NCI-H2196 treated with DMSO at 0.1 percent for 48 hours (cell line): ENCODE results near the gene C7orf57.
"Not testable (repeated sequence)": the region's sequence is repeated elsewhere in the genome, so short reads cannot be mapped to it uniquely, and the experiment has no call there.

Experiments
- DNase-seq: peaks from one replicate; lab custom pipeline; 2025; ENCODE audit not compliant: unreplicated experiment; lab: John Stamatoyannopoulos, UW

C7orf57 gene

DNA sequence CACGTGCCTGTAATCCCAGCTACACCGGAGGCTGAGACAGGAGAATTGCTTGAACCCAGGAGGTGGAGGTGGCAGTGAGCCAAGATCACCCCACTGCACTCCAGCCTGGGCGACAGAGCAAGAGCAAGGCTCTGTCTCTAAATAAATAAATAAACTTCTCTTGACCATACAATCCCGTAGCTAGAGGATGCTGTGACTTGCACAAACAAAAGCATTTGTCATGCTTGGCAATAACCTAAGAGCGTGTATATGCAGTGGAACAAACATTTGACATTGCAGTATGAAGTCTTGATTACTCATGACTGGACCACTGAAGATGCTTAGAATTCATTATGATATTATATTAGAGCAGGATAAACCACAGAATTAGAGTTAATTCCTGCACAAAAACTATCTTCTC, 1.4 kb upstream of the C7orf57 start:
- DNase-seq: no peak

DNA sequence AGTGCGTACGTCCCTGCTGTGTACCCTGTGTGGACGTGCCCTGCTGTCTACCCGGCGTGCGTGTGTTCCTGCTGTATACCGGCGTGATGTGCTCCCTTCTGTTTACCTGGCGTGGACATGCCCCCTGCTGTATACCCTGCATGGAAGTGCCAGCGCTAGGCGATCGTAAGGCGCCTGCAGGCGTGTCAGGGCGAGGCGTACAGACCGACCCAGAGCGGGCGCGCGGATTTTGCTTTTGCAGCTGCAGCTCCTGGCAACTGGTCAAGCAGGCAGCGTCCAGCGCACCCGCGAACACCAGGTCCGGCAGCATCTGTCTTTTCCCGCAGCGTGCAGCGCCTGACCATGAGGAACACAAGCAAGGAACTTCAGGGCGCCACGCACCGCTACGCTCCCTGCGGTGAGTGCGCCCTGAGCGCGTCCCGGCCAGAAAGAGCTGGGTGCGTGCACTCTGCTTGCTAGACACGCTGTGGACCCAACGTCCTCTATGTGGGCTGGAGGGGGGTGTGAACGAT, 680 bp downstream of the C7orf57 start:
- DNase-seq: peak; percentile 8

DNA sequence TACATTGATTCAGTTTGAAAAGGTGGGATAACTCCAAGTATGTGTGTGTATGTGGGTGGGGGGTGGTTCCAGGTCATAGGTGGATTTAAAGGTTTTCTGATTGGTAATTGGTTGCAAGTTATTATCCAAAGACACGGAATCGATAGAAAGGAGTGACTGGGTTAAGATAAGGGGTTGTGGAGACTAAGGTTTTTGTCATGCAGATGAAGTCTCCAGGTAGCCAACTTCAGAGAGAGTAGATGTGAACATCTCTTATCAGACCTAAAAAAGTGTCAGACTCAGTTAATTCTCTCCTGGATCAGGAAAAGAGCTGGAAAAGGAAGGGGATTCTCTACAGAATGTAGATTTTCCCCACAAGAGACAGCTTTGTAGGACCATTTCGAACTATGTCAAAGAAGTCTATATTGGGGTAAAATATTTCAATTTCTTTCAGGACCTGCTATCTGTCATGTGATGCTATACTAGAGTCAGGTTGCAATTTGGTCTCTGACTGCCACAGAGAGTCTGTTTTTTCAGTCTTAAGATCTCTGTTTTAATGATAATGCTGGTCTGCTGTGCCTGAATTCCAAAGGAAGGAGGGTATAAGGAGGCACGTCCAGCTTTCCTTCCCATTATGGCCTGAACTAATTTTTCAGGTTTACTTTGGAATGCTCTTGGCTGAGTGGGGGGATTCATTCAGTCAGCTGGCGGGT, 3.6 kb downstream of the C7orf57 start:
- no peak for DNase-seq

DNA sequence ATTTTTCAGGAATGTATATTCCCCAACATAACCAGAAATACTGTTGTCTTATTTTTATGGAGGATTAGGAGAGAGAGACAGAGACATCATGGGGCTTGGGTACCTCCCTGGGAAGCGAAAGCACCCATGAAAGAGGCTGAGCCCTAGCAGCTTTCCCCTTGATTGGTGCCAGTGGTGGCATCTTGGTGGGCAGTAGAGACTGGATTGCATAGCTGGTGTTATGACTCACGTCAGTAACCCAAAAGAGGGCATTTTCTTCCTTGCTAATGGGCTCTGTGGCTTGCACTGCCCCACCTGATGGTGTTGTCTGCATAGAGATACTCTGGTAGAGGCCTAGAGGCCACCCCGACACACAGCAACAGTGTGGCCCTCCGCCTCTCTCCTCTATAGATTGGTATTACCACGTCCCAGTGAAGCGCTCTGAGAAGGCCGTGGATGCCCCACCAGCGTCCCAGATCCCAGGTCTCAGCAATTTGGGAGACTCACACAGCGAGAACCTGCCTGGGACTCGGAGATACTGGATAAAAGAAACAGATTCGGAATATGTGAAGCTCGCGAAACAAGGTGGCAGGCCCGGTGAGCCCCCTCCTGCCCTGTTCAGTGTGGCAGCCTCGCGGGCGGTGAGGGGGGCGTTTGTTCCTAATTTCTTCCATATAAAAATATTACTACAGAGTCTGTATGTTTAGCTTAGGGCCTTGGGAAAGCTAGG, 5.8 kb downstream of the C7orf57 start:
- DNase-seq: no peak

DNA sequence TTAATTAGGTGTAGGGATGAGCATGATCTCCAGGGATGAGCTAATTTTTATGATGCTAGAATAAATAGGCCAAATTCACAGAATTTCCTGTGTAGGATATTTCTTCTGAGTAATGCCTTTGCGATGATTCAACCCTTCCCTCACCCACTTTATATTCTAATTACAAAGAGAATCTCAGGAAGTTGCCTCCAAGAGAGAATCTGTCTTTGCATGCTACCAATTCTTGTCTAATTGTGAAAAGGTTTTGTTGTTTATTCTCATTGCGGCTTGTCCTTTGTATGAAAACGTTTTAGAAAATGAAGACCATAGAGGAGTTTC, 6.3 kb downstream of the C7orf57 start:
- DNase-seq: no peak

DNA sequence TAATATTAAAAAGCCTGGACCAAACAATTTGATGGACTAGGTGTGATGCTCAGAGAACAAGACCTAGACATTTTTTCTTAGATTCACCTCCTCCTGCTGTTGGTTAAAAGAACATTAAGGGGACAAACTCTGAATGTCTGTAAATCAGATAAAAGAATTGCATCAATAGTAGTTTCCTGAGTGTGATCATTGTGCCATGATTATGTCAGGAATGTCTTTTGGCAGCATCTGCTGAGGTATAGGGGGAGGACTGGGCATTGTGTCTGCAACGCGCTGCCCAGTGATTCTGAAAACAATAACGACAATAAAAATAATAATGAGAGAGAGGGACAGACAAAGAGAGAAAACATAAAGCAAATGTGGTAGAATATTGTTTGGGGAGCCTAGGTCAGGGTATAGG, 6.9 kb downstream of the C7orf57 start:
- no peak for DNase-seq

DNA sequence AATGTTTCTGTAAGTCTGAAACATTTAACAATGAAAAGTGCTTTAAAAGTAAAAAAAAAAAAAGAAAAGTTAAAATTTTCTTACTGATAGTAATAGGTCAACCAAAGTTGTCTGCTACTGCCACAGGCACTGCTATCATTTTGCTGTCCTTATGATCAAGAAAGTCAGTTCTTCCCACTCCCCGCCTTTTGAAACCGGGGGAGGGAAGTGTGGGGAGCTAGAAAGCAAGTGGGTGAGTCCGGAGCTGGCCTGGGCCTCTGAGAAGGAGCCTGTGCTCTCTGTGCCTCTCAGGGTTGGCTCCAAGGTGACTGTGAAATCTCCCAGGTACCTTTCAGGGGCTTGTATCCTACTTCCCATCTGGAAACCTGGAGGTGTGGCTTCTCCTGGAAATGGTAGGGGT, 7.3 kb downstream of the C7orf57 start:
- DNase-seq: no peak

DNA sequence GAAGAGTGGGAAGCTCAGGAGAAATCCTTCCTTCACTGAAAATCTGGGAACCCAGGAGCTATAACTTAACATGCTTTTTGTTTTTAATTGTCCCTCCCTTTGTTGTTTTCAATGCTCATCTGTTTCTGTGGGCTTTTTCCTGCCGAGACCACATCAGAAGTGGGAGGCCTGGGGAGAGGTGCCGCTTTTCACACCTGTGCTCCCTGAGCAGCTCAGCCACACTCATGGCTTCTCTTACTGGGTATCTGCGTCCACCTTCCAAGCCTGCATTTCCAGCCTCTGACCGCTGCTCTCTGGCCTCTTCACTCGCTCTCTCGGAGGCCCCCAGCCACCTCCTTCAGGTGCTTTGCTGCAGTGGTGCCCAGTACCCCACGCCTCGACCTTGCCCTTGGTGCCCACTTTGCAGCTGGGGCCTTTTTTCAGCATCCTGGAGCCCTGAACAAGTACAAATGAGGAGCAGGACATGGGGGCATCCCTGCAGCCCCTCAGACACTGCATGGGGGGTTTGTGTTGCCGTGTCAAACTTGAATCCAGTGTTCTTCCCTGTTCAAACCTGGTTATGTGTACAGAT, 9.9 kb downstream of the C7orf57 start:
- DNase-seq: no peak

DNA sequence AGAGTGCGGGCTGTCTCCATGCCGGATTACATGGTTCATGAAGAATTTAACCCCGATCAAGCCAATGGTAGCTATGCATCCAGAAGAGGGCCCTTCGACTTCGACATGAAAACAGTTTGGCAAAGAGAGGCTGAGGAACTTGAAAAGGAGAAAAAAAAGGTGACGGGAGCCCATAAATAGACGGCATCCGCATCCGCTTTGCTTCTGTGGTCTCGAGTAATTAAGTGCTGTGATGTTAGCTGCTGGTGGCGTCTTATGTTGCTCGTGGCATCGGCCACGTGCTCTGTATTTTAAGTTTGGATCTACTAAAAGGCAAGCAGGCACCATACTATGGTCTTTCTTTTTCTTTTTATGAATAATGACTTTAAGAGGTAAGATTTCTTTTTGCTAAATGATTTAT, 11.1 kb downstream of the C7orf57 start:
- no peak for DNase-seq

DNA sequence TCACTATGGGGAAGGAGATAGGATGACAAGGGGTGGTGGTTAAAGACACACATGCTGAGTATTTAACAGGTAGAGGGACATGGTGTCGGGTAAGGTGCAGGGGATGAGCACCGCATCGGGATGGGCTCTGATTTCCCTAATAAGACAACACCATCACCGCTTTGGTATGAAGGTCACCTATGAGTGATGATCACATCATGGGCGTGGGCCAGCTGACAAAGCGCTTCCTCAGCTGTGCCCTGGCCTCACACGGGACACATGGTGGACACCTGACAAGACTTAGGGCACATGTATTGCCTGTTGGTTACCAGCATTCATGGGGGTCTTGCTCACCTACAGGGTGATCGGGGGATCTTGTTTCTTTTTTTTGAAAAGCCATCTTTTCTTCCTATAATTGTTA, 12.8 kb downstream of the C7orf57 start:
- no peak for DNase-seq

DNA sequence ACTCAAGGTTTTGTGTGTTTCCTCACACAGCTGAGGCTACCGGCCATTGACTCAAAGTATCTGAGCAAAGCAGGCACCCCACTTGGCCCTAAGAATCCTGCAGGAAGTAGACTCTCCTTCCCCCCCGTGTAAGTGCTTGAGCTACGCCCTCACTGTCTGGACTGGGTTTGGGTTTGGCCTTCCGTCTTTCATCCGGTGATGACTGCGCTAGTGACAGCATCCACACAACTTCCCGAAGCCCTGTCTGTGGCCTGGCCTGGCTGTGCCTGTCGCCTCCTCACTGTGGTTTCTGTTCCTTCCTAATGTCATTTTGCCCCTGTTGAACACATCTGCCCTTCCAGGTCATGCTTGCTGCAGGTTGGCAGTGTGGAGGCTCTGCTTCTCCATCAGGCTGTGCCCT, 14.5 kb downstream of the C7orf57 start:
- DNase-seq: no peak

DNA sequence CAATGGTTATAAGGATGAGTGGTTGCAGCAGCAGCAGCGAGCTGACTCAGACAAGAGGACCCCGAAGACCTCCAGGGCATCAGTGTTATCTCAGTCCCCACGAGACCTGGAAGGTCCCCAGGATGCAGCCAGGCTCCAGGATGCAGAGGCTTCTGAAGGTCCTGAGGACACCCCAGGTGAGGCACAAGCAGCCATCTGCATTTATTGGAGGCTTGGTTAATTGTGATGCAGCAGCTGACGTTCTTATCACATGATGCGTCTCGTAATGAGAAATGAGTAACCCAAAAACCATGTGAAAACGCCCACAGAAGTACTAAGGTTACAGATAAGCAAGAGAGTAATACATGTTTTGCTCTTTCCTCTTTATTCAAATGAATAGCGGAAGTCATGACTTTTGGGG, 17.4 kb downstream of the C7orf57 start:
- DNase-seq: no peak

DNA sequence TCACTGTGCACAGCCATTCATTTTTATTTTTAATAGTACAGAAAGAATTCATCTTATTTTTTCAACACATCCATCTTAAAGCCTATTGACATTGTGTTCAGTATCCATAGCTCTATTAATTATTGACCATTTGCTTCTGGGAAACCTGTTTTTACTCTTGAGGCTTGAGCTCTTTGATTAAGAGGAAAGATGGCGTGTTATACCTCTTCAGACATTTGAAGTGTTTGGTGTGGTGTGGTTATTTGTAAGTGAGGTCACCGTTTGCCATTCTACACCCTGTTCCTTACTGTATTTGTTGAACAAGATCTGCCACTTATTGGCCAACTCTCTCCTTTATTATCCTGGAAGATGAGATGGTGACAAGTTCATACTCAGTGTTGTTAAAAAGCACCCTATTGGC, 18.4 kb downstream of the C7orf57 start:
- no peak for DNase-seq

DNA sequence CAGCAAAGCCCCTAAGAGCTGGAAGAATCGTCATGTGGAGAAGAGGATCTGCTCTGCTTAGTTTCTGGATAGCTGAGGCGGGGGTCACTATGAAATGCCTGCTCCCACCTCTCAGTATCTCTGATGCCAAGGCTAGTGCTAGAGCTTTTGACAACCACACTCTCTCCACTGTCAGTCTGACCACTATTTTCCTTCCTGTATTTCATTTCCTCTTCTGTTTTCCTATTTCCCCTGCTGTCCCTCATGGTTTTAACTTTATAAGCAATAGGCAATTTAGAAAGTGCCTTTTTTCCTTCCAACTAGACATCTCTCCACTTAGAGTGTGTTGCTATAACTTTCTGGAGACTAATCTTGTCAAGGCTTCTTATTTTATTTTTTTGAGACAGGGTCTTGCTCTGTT, 23.6 kb downstream of the C7orf57 start:
- no peak for DNase-seq

DNA sequence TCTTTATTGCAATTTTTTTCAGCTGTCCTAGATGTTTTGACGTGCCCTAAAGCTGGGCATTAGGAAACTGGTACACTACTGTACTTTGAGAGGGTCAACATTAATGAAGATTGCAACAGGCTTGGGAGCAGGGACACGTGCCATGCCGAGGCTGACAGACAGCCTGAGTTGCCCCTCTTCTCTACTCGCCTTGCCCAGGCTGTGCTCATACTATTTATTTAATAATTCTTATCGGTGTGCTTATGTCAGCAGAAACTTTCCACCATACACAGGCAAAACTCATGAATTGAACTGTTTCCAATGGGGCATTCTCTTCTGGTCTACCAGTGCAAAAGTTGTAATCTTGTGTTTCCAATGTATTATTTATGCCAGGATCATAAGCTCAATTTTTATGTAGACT, 24.4 kb downstream of the C7orf57 start:
- no peak for DNase-seq

DNA sequence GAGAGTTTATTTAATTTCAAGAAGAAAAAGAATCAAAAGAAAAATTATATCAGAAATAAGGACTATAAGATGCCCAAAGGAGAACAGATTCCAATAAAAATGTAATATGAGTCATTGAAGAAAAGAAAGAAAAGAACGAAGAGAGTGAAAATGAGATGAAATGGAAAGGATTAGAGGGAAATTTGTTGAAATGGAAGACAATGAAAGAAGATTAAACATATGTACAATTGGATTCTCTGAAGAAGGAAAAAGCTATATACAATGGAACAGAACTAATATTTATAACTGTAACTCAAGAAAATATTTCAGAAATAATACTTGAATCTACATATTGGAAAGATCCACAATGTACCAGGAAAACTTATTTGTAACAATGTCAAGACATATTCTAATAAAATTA, 28.6 kb downstream of the C7orf57 start:
- no peak for DNase-seq

DNA sequence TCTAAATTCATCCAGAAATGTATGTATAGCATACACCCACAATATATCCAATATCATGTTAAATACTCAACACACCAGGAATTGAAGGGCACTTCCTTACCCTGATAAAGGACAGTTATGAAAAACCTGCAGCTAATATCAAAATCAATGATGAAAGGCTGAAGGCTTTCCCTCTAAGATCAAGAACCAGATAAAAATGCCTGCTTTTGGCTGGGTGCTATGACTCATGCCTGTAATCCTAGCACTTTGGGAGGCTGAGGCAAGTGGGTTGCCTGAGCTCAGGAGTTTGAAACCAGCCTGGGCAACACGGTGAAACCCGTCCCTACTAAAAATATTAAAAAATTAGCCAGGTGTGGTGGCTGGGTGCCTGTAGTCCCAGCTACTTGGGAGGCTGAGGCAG, 32.1 kb downstream of the C7orf57 start:
- no peak for DNase-seq

DNA sequence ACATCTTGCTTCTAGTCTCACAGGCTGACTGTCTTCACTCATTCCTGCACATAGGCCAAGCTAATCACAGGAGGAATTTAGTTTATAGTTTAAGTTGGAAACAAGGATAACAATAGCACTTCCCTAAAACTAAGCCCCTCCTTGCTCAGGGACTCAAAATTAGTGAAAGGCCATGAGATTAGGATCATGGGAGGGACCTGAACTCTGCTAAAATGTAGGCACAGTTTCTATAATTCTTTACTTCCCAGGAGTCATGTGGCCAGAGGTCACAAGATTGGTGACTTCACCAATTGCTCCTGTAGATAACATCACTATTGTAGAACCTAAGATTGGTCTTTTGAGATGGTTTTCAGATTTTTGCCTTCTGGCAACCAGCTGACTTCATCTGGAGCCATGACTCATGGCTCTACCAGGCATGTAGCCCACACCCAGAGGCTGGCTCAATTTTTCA, 38.9 kb downstream of the C7orf57 start:
- DNase-seq: no peak

DNA sequence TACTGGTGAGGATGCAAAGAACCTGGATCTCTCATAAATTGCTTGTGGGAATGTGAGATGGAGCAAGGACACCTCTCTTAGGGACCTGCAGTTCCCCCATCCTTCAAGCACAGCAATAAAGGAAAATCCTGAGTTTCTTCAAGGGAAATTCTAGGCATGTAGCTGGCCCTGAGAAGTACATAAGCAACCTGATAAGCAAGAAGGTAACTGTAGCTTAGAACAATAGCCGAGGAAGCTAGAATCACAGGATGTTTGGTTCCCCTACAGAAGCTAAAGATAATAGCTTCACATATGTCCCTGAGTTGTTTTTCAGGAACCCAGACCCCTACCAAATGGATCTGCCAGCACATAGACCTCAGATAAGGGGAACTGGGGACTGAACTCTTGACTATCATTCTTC, 42.1 kb downstream of the C7orf57 start:
- DNase-seq: no peak

DNA sequence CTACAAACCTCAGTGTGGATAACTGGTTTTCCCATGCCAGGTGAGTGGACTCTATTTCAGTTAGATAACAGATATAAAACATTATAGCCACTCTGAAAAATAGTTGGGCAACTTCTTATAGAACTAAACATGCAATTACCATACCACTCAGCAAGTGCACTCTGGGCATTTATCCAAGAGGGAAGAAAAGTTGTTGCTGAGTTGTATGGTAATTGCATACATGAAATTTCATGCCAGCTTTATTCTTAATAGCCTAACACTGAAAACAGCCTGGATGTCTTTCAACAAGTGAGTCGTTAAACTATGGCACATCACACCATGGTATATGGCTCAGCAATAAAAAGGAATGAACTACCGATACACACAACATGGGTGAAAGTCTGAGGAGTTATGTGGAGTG, 43.1 kb downstream of the C7orf57 start:
- no peak for DNase-seq

DNA sequence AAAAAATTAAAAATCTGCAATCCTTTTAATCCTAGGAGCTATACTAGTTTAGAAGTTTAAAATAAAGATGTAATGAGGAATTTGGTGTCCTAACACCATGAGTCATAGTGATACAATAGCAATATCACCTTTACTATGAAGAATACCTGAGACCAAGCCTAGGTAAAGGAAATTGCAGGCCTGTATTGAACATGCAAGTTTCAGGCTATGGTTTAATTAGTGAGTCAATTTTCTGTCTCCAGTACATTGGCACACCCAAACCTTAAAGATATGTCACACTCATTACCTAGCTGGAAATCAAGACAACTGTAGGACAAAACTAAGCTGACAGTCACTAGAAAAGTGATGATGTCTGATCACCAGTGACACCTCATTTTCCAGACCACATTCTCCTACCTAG, 47.0 kb downstream of the C7orf57 start:
- not testable (repeated sequence) for DNase-seq

DNA sequence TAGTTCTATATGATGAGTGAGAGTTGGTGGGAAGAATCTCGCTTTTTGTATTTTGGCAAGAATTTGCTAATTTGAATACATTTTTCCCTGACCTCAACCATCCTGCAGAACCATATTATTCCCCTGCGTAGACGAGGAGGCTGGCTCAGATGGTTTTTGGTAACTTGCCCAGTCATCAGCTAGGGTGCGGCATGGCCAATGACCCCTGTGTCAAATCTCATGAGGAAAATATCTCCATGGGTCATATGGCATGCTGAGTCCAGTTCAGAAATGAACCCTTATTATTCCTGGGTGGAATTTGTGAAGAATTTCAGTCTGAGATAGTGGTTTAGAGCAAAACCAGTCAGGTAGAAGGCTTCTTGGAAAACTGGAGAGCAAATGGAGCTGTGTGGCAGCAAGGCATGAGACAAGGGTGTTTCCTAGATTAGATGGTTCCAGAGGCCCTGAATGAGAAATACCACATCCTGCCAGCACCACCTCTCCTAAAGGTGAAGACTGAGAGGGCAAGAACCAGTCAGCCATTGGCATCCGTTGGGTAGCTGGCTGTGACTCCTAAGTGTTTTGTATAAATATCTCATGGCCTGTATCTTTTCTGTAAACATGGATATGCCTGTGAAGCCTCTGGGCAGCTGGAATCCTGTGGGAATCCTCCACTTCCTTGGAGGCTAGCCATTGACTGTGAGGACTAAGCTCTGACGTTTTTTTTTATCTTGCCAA, 47.9 kb downstream of the C7orf57 start:
- no peak for DNase-seq
